Rectal smooth muscle tissue (tissue), 1 donor: Measurements from ENCODE around the gene FAM170A.

ENCODE experiments used
- H3K27ac ChIP-seq: one replicate; pipeline ENCODE4 v1.7.0; 2013; ENCODE audit warnings: low read depth, low read length, inconsistent platforms
- H3K27me3 ChIP-seq: one replicate; pipeline ENCODE4 v1.7.0; 2013; ENCODE audit warnings: low read length; ENCODE audit not compliant: control insufficient read depth, insufficient read depth
- H3K36me3 ChIP-seq: one replicate; pipeline ENCODE4 v1.7.0; 2013; ENCODE audit warnings: low read length; ENCODE audit not compliant: control insufficient read depth, insufficient read depth
- H3K4me1 ChIP-seq: one replicate; pipeline ENCODE4 v1.7.0; 2013; ENCODE audit warnings: low read length; ENCODE audit not compliant: control insufficient read depth, insufficient read depth
- H3K4me3 ChIP-seq: one replicate; pipeline ENCODE4 v1.7.0; 2013; ENCODE audit warnings: low read length
- H3K9ac ChIP-seq: one replicate; pipeline ENCODE4 v1.7.0; 2013; ENCODE audit warnings: low read length

The FAM170A gene, protein sequence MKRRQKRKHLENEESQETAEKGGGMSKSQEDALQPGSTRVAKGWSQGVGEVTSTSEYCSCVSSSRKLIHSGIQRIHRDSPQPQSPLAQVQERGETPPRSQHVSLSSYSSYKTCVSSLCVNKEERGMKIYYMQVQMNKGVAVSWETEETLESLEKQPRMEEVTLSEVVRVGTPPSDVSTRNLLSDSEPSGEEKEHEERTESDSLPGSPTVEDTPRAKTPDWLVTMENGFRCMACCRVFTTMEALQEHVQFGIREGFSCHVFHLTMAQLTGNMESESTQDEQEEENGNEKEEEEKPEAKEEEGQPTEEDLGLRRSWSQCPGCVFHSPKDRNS

DNA sequence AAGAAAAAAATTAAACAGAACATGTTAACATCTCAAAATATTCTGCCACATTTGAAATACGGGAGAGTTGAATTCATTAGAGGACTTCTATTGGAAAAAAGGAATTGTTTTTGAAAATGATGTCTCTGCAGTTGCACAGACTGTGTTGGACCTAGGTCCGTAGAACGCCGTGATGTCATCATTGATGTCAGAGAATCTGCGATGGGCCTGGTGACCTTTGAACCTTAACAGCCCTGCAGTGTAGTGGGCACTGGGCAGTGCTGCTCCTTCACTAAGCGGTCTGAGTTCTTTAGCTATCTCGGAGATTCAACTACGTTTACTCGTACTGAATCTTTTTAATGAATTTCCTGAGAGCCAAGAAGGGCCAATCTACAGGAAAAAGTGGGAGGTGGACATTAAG, at the start of gene FAM170A:
TSS of gene FAM170A (plus strand) at position 220 of the 400 bp plus-strand sequence. CDS start 211 bp downstream, outside the sequence.
- no peak within 1 kb of the TSS for H3K4me3 ChIP-seq
- no peaks in the 10 kb centered on the region for H3K27me3 ChIP-seq
- no peaks in the 10 kb centered on the region for H3K36me3 ChIP-seq
- H3K27ac ChIP-seq, result no peak within 1 kb of the TSS
- H3K9ac ChIP-seq, result no peak within 1 kb of the TSS
- no peaks in the 10 kb centered on the region for H3K4me1 ChIP-seq

DNA sequence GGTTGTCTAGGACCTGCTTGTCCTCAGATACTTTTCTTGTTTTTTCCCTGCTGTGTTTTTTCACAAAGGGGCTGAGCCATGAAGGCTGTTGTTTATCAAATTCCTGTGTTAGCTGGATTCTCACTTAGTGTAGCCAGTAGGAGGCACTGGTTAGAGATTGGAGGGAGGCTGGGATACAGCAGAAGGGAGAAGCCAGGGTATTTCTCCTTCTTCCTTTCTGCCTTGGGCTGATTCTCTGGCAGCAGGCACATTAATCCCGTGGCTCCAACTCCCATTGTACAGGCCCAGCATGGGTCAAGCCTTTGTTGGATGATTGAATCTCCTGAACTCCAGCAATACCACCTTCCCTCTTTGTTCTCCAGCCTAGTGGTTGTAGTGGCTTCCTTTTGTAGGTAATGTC, 46.4 kb upstream of the FAM170A start:
- Histone ChIP-seq H3K9ac (no peak overlapping the region), H3K27ac (no peak overlapping the region), H3K4me3 (no peak overlapping the region), H3K4me1 (no peaks in the 10 kb centered on the region), H3K27me3 (no peaks in the 10 kb centered on the region), H3K36me3 (no peaks in the 10 kb centered on the region)

DNA sequence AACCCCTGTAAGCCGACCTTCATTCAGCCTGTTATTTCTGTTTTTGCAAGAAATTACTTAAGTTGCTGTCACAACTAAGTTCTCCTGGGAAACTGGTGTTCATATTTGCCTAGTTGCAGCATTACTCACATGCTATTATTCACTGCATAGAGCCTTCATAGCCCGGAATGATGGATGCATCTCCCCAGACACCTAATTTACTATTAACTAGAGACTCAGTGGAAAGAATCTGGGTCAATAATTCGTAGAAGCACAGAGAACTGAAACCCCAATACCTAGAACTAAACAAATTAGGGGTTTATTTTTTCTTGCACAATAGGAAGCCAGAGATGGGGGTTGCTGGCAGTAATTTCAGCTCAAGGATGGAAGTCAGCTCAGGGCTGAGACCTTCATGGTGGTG, 45.7 kb upstream of the FAM170A start:
- no peaks in the 10 kb centered on the region for H3K27me3 ChIP-seq
- no peak overlapping the region for H3K9ac ChIP-seq
- no peak overlapping the region for H3K4me3 ChIP-seq
- no peak overlapping the region for H3K27ac ChIP-seq
- no peaks in the 10 kb centered on the region for H3K4me1 ChIP-seq
- H3K36me3 ChIP-seq, result no peaks in the 10 kb centered on the region

DNA sequence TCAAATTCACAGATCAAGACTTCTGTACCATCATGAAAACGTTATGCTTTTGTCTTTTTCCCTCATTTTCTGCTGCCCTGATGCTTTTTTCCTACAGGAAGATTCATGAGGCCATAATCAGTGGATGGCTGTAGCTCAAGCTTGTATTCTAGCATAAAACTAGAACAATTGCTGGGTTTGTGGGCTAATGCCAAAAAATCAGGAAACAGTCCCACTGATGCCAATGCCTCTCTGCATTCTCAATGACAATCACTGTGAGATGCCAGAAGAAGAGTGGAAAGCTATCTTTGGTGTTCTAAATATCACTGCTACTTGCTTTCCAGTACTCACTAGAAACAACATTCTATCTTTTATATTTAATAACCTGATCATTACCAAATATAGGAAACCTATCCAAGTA, 33.3 kb upstream of the FAM170A start:
- Histone ChIP-seq H3K9ac (no peak overlapping the region), H3K4me3 (no peak overlapping the region), H3K27ac (no peak overlapping the region), H3K4me1 (no peaks in the 10 kb centered on the region), H3K36me3 (no peaks in the 10 kb centered on the region), H3K27me3 (no peaks in the 10 kb centered on the region)

DNA sequence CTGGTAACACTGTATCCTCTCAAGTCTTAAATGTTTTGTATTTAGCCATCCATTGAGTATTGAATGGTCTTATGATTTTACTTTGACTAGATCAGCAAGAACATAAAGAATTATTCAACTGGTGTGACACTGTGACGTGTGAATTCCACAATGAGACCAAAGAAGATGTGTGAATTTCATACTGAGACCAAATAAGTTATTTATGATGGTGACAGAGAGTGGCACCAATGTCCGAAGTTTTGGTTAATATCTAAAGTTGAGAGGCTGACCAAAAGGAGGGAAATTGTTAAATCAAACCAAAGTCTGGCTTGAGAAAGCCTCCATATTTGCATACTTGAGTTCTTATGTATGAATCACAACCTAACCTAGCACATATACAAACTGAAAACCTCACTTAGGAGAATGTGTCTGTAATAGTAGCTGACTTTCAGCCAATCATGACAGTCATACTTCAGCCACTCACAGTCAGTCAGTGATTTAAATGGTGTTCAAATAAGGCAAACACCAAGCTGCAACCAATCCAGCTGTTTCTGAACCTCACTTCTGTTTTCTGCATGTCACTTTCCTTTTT, 31.5 kb upstream of the FAM170A start:
- Histone ChIP-seq H3K27ac (no peak overlapping the region), H3K4me3 (no peak overlapping the region), H3K36me3 (no peaks in the 10 kb centered on the region), H3K9ac (no peak overlapping the region), H3K27me3 (no peaks in the 10 kb centered on the region), H3K4me1 (no peaks in the 10 kb centered on the region)

DNA sequence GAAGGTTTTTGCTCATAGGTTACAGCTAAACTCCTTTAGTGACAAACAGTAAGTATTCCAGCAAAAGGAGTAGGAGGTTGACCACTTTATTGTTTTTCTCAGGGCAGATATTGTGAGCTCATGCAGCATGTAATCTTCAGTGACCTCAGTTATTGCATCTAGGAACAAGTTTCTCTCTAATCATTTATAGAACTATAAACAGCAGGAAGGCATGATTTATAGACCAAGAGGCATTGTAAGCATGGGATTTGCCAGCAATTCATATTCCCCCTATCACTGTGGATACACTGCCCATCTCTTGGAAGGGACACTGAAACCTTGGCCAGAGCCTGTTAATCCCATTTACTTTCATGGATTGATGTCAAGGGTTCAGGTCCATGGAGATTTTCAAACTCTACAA, 15.4 kb upstream of the FAM170A start:
- no peaks in the 10 kb centered on the region for H3K27me3 ChIP-seq
- no peak overlapping the region for H3K27ac ChIP-seq
- no peaks in the 10 kb centered on the region for H3K36me3 ChIP-seq
- no peak overlapping the region for H3K9ac ChIP-seq
- no peak overlapping the region for H3K4me3 ChIP-seq
- no peaks in the 10 kb centered on the region for H3K4me1 ChIP-seq

DNA sequence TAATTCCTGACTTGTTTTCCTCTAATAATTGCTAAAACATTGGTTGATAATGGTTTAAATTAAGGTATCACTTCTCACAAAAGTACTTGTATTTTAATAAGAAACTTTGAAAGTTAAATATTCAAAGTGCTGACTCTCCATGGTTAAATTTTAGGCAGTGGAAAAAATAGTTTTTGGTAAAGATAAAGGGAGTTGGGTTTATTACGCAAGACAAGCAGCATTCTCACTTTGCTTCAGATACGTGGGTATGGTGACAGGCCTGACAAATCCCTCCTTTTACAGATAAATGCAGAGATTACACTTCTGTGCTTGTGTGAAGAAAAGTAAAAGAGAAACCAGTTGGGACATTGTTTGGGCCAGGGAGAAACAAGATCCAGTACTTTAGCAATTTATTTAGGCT, 14.5 kb upstream of the FAM170A start:
- no peak overlapping the region for H3K9ac ChIP-seq
- H3K27me3 ChIP-seq, result no peaks in the 10 kb centered on the region
- H3K4me3 ChIP-seq, result no peak overlapping the region
- H3K27ac ChIP-seq, result no peak overlapping the region
- H3K4me1 ChIP-seq, result no peaks in the 10 kb centered on the region
- no peaks in the 10 kb centered on the region for H3K36me3 ChIP-seq

DNA sequence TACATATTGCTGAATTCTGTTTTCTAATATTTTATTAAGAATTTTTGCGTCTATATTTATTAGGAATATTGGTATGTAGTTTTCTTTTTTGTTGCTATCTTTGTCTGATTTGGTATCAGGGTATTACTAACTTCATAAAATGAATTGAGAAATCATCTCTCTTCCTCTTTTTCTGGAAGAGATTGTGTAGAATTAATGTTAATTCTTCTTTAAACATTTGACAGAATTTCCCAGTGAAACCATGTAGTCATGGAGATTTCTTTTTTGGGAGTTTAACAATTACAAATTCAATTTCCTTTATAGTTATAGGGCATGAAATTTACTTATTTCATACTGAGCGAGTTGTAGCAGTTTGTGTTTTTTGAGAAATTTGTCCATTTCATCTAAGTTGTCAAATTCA, 3.3 kb upstream of the FAM170A start:
- no peak overlapping the region for H3K4me3 ChIP-seq
- no peaks in the 10 kb centered on the region for H3K4me1 ChIP-seq
- H3K27ac ChIP-seq, result no peak overlapping the region
- H3K36me3 ChIP-seq, result no peaks in the 10 kb centered on the region
- H3K27me3 ChIP-seq, result no peaks in the 10 kb centered on the region
- no peak overlapping the region for H3K9ac ChIP-seq

DNA sequence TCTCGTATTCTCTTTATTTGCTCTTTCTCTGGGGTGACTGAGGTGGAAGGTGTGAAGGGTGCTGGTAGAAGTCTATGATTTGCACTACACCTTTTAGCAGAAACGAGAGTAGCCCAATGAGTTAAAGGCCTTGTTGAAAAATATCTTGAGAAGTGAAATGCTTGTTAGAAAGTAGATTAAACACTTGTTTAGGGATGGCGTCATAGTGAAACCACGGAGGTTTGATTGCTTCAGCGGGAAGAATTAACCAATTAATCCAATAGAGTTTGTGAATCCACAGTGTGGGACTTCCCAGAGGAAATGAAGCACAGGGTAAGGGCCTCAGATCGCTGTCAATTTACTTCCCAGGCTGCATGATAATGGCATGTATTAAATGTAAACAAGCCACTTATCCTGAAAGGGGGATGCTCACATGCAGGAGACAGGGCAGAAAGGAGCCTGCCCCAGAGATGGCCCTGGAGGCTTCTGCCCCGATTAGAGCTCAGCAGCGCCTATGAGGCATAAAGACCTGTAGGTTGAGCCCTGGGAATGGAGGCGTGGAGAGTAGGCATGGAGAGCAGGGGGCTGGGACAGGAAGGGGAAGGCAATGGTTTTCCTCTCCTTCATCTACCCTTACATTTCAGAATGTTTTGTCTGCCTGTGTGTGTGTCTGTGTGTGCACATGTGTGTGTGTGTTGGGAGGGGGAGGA, 1.5 kb downstream of the FAM170A start:
- Histone ChIP-seq H3K4me3 (no peak overlapping the region), H3K27ac (no peak overlapping the region), H3K9ac (no peak overlapping the region), H3K36me3 (no peaks in the 10 kb centered on the region), H3K27me3 (no peaks in the 10 kb centered on the region), H3K4me1 (no peaks in the 10 kb centered on the region)

DNA sequence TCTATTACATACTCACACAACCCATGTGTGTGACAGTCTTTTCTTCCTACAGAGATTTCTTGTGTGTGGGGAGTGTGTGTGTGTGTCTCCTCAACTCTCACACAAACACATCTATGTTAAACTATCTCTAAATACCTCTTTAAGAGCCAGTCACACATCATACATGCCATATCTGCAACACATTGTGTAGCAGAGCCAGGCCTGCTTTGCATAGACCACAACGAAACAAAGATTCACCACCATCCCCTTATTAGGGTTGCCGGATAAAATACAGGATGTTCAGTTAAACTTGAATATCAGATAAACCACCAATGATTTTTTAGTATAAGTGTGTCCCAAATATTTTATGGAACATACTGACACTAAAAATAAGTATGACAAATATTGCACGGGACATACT, 2.3 kb downstream of the FAM170A start:
- Histone ChIP-seq H3K27me3 (no peaks in the 10 kb centered on the region), H3K4me3 (no peak overlapping the region), H3K9ac (no peak overlapping the region), H3K27ac (no peak overlapping the region), H3K4me1 (no peaks in the 10 kb centered on the region), H3K36me3 (no peaks in the 10 kb centered on the region)

DNA sequence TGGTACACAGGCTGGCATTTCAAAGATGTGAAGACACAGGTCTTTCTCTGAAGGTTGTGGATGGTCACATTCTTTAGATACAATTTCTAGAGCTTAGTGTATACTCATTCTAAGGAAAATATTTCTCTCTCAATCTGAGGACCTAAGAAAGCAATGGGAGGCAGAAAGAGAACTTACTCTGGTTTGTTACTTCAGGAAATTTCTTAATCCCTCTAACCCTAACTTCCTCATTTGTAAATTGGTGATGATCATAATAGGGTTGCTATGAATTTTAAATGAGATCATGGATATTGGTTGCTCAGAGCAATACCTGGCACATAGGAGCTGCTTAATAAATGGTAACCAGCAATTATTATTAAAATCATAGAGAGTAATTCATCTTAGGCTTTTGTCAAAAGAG, 22.1 kb downstream of the FAM170A start:
- no peaks in the 10 kb centered on the region for H3K36me3 ChIP-seq
- no peaks in the 10 kb centered on the region for H3K27me3 ChIP-seq
- no peaks in the 10 kb centered on the region for H3K4me1 ChIP-seq
- no peak overlapping the region for H3K4me3 ChIP-seq
- no peak overlapping the region for H3K9ac ChIP-seq
- H3K27ac ChIP-seq, result no peak overlapping the region

DNA sequence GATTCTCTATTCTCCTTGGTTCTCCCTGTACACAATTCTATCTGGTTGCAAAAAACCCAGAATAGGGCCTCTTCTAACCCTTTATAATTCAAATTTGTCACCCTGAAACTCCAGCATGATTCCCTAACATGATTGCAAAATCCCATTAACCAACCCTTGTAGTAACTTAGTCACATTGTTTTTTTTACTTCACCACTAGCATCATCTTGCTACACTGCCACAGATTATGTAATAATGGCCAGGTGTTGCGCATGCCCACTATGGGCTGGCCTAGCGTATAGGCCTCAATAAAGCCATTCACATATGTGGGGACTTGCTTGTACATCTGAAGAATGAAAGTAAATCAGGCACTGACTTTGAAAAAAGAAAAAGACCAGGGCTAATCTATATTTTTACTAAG, 25.7 kb downstream of the FAM170A start:
- Histone ChIP-seq H3K27ac (no peak overlapping the region), H3K4me1 (no peaks in the 10 kb centered on the region), H3K4me3 (no peak overlapping the region), H3K27me3 (no peaks in the 10 kb centered on the region), H3K36me3 (no peaks in the 10 kb centered on the region), H3K9ac (no peak overlapping the region)

DNA sequence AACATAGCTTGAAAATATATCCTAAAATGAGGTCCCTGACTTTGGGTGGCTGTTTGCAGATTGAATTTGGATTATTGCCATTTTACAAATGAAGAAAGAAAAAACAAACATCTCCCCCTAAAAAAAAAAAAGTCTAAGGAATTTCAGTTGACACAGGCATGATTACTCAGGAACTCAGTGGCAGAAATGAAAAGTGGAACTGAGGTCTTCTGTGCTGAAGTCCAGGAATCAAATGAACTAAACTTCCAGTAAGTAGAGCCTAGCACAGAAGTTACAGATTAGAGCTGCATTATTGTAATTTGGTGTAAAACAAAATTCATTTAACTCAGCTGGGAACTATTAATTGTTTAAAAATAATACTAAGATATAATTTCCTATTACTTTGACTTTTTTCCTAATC, 26.7 kb downstream of the FAM170A start:
- no peaks in the 10 kb centered on the region for H3K36me3 ChIP-seq
- H3K4me3 ChIP-seq, result no peak overlapping the region
- H3K27ac ChIP-seq, result no peak overlapping the region
- H3K4me1 ChIP-seq, result no peaks in the 10 kb centered on the region
- no peaks in the 10 kb centered on the region for H3K27me3 ChIP-seq
- H3K9ac ChIP-seq, result no peak overlapping the region
